ENCODE data around the gene ACO1.

The ACO1 gene

DNA sequence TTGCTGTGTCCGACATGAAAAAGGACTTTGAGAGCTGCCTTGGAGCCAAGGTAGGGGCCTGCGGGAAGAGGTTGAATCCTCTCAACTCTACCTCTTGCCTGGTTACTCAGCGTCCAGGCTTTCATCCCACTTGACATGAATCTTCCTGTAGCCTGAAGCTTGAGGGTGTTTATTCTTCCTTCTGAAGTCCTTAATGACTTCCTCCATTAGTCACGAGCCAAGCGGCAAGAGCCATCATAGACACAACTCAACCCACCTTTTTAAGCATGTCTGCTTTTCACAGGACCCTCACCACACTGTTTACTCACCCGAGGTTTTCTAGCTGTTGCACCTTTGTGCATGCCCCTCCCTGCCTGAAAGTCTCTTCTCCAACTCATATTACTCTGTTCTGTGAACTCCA lies 40.2 kb downstream of the ACO1 start:
- no peak for DNase-seq

GRCh38 chr9:32426278-32426939 lies 42.0 kb downstream of the ACO1 start:
- no peak for DNase-seq

- DNase-seq = no peak
Measured at GRCh38 chr9:32427111-32427873, 42.8 kb downstream of the ACO1 start.

DNA sequence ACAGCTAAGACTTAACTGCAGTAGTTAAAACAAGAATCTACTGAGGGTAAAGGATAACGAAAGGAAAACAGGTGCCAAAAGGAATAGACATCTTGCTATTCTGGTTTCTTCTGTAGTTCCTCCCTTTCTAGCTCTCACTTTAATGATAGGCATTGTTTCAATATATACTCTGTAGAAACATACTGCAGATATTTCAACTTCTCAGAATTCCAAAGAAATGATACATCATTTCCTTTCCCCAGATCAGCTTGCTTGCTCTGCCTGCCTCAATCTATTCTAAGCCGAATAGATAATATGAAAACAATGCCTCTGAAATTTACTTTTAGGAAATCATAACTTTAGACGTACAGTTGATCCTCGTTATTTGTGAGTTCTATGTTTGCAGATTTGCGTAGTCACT lies 46.3 kb downstream of the ACO1 start:
- DNase-seq = no peak

DNA sequence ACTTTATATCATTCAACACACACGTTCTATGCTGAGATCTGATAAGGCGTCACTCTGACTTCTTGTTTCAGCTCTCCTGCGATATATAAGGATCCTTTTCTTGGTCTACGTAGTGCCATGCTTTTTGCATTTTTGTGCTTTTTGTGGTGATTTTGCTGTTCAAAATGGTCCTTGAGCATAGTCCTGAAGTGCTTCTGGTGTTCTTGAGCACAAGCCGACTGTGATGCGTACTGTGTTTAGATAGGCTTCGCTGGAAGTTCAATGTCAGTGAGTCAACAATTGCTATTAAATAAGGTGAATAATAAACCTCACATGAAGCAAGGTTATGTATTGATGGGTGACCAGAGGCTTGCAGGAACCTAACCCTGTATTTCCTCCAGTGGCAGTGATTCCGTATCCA lies 46.8 kb downstream of the ACO1 start:
- no peak for DNase-seq

GRCh38 chr9:32431940-32432555 lies 47.6 kb downstream of the ACO1 start:
- DNase-seq = peak; percentile 3 to 11

GRCh38 chr9:32434892-32435291 lies 50.4 kb downstream of the ACO1 start:
- DNase-seq = no peak

GRCh38 chr9:32441678-32442077 lies 57.2 kb downstream of the ACO1 start:
- no peak for DNase-seq

DNA sequence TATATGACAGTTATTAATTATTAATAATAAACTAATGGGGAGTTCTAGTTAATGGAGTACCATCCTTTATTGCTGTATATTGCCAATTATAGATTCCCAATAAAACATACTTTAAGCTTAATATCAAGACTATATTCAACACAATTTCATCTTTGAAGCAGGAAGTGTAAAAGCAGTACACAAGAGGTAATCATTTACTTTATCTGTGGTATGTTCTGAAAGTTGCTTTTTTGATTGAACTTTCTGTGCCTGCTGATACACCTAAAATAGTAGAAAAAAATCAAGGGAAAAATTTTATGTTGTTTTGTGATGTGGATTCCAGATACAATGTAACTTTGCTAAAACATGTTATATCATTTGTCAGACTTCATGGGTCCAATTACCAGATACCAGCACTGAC lies 58.0 kb downstream of the ACO1 start:
- no peak for DNase-seq

DNA sequence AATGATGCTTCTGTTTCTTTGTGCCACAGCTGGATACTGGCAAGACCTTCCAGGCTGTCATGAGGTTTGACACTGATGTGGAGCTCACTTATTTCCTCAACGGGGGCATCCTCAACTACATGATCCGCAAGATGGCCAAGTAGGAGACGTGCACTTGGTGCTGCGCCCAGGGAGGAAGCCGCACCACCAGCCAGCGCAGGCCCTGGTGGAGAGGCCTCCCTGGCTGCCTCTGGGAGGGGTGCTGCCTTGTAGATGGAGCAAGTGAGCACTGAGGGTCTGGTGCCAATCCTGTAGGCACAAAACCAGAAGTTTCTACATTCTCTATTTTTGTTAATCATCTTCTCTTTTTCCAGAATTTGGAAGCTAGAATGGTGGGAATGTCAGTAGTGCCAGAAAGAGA lies 65.5 kb downstream of the ACO1 start:
- no peak for DNase-seq

DNA sequence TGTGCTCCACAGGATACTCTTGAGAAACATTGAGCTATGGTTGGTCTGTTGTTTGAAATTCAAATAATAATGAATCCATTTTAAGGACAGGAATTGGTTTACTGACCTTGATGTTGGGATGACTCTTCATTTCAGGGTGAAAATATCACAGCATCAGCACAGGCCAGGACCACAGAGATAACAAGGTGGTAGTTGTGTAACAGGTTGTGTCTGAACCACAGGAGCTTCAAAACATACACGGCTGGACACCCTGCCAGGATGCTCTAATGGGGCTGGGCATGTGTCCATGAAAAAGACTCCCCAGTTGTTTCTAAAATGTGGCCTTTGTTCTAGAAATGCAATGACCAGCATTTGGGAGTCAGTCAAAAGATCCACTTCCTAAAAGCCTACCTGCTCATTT lies 69.8 kb downstream of the ACO1 start:
- no peak for DNase-seq

GRCh38 chr9:32455738-32456137 lies 71.3 kb downstream of the ACO1 start:
- no peak for DNase-seq

DNA sequence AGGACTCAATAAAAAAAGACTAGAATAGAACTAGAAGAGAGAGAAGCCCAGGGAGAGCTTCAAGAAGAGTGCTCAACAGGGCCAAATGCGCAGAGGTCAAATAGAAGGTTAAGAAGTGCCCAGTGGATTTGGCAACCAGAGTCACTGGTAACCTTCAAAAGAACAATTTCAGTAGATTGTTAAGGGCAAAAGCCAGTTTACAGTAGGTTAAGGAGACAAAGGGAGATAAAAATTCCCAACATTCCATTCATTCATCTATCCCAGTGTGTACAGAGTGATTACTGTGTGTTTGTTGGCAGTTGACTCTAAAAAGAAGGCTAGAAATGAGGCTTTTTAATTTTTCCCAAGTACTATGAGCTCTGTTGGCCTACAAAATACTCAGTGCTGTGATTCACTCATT lies 72.1 kb downstream of the ACO1 start:
- DNase-seq = no peak

- DNase-seq = no peak
Measured at GRCh38 chr9:32463500-32464293, 79.3 kb downstream of the ACO1 start.

GRCh38 chr9:32468740-32469139 lies 84.3 kb downstream of the ACO1 start:
- no peak for DNase-seq

GRCh38 chr9:32472344-32472743 lies 87.9 kb downstream of the ACO1 start:
- DNase-seq = no peak

DNA sequence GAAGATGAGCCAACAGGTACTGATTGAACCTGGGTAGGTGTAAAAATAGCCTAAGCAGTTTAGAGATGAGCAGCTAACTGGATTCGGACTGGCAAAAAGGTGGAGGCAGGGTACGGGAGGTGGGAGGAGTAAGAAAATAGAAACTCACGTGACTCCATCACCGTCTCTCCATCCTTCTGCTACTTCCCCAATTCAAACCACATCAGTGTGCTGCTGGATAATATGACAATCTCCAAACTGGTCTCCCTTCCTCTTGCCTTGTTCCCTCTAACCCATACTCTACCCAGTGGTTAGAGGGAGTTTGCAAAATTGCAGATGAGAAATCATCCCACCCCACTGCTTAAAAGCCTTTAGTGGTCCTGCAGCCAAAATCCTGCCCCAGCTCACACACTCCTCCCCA lies 98.9 kb downstream of the ACO1 start:
- no peak for DNase-seq

- no peak for DNase-seq
Measured at GRCh38 chr9:32486839-32487562, 102.6 kb downstream of the ACO1 start.

DNA sequence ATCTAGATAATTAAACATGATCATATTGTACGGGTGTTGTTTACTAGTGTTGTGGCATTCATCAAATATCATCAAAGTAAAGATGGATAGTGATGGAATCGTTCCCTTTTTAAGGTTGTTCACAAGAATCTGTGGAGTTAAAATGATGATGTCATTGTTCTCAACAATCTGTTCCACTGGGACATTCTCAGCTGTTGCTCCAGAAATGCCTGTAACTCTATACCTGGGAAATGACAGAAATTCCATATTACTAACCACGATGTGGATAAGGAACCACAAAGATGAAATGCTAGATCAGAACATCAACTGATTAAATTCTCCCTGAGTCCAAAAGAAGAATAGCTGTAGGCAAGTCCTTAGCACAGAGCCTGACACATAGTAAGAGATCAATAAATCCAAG lies 103.5 kb downstream of the ACO1 start:
- no peak for DNase-seq

GRCh38 chr9:32490601-32491000 lies 106.2 kb downstream of the ACO1 start:
- DNase-seq = no peak

GRCh38 chr9:32497921-32498320 lies 113.5 kb downstream of the ACO1 start:
- no peak for DNase-seq

GRCh38 chr9:32500768-32501167 lies 116.3 kb downstream of the ACO1 start:
- DNase-seq = no peak

GRCh38 chr9:32501868-32502267 lies 117.4 kb downstream of the ACO1 start:
- no peak for DNase-seq
